NCI-H526 treated with DMSO at 0.1 percent for 48 hours (cell line): ENCODE measurements around the gene UBC.
"Not testable (repeated sequence)": the region's sequence is repeated elsewhere in the genome, so short reads cannot be mapped to it uniquely, and the experiment has no call there.

ENCODE experiments used
- DNase-seq: peaks from one replicate; lab custom pipeline; 2025; lab: John Stamatoyannopoulos, UW

The UBC gene

DNA sequence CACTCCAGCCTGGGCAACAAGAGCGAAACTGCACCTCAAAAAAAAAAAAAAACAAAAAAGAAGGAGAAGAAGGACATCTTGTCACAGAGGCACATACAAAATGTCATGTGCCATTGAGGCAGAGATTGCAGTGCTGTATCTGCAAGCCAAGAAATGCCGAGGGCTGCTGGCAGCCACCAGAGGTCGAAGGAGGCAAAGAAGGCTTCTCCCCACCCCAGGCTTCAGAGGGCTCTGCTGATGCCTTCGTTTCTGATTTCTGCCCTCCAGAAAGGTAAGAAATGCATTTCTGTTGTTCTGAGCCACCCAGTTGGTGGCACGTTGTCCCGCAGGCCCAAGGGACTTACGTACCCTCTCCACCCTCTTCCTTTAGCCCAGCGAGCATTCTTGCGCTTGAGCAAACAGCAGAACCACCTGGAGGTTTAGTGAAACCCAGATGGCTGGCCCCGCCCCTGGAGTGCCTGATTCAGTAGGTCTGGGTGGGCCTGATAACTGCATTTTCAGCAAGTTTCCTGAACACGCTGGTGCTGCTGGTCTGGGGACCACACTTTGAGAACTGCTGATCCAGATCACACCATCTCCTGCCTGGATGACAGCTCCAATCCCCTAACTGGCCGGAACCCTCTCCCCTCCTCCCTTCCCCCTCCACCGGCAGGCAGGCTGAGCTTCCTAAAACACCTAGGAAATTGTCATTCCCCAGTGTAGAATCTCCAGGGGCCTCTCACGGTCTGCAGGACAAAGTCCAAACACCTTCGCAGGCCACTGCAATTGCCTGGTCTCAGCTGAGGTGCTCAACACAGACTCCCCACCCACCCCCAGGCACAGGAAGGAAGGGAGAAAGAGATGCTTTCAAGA lies 29.6 kb downstream of the UBC start:
- peak; percentile 62 for DNase-seq

DNA sequence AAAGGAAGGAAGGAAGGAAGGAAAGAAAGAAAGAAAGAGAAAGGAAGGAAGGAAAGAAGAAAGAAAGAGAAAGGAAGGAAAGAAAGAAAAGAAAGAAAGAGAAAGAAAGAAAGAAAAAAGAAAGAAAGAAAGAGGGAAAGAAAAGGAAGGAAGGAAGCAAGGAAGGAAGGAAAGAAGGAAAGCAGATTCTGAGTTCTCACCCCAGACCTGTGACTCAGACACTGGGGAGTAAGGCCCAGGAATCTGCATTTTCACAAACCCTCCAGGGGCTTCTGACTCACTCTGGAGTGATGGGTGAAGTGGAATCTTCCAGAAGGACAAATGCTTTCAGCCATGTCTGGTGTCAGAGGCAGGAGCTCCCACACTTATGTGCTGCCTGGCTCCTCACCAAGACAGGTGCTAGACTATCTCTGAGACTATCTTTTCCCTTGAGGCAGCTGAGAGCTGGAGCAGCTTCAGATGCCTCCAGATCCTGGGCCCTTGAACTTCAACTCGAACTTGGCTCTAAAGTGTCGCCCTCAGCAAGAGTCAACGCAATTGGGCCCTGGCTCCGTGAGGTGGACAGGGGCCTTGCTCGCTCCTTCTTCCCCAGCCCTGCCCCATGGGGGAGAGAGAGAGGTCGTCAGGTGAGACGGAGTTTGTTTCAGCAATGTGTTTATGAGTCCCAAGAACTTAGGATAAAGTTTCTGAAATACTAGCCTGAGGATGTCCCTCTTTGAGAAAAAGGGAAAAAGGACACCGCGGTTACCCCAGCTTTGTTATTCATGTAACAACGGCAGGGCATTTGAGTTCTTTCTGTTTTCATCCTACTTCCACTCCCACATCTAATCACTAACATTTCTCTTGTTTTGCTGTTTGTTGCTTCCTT lies 31.0 kb downstream of the UBC start:
- no peak for DNase-seq

- no peak for DNase-seq
Observed at GRCh38 chr12:124881123-124881522, 33.3 kb downstream of the UBC start.

- DNase-seq: not testable (repeated sequence)
Observed at GRCh38 chr12:124880335-124880734, 34.1 kb downstream of the UBC start.

DNA sequence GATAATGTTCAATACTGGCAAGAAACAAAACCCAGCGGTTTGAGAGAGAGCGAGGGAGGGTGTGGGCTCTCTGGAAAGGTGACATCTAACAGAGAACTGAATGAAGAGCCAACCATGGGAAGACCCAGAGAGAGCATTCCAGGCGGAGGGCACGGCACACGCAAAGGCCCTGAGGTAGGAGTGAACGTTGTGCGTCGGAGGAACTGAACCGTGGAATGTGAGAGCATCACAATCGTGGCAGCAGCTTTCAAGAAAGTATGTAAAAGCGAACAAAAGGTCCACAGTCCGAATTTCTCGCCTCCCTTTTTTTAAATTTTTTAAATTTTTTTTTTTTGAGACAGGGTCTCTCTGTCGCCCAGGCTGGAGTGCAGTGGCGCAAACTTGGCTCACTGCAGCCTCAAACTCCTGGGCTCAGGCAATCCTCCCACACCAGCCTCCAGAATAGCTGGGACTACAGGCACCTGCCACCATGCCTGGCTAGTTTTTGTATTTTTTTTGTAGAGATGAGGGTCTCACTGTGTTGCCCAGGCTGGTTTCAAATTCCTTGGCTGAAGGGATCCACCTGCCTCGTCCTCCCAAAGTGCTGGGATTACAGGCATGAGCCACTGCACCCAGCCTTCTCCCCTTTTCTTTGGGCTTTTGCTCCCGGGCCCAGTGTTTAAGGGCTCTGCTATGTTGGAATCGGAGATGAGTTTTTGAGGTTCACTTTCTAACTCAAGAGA lies 35.5 kb downstream of the UBC start:
- DNase-seq: no peak

DNA sequence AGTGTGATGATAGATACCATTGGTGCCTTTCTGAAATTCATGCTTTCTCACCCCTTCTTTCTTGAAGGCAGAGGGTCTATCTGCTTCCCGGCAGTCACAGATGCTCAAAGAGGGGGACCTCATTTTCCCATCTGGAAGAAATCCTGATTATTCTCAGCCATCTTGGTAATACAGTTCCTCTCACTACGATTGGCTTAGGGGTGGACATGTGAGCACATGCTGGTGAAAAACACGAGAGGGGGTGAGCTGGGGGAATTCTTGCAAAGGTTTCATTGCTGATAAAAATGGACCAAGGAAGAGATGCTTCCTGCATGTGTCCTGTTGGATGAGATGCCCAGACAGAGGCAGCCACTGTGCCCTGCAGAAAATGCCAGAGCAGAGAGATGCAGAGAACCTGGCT lies 37.0 kb downstream of the UBC start:
- DNase-seq: no peak

DNA sequence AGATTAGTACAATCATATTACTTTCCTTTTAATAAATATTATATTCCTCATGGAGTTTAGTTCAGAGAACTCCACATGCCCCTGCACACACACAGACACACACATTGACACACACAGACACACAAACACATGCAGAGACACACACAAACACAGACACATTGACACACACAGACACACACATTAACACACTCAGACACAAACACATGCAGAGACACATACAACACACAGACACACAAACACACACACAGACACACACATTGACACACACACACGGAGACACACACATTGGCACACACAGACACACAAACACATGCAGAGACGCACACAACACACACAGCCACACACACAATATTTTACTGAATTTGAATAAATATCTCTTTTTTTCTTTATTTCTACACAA lies 38.3 kb downstream of the UBC start:
- DNase-seq: no peak

- DNase-seq: no peak
Observed at GRCh38 chr12:124875803-124876132, 38.7 kb downstream of the UBC start.

DNA sequence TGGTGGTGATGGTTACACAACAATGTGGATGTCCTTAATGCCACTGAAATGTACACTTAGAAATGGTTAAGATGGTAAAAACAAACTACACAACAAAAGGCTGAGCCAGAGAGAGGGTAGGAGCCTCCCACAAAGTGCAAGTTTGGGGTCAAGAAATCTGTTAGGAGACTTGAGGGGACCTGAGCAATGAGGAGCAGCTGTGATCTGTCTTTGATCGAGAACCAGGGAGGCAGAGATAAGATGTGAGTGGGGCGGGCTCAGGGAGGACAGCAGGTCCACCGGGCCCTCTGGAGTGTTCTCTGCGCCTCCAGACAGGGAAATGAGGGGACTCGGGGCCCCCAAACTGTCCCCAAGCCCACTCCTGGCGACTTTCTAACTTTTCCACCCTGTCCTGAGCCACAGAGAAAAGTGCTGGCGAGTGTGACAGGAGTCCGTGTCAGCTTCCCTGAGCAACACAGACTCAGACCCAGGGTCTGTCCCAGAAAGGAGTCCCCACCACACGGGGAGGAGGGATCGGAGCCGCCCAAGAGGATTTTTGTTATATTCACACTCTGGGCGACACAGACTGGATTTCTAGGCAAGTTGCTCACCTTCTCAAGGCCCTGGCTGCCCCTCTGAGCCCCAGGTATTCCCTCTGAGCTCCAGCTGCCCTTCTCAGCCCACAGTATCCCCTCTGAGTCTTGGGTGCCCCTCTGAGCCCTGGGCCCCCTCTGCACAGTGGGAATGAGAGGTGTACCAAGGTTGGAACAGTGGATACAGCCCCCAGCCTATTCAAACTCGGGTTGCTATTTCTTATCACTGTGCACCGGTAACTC lies 39.3 kb downstream of the UBC start:
- DNase-seq: no peak

GRCh38 chr12:124874188-124874587 lies 40.3 kb downstream of the UBC start:
- no peak for DNase-seq

DNA sequence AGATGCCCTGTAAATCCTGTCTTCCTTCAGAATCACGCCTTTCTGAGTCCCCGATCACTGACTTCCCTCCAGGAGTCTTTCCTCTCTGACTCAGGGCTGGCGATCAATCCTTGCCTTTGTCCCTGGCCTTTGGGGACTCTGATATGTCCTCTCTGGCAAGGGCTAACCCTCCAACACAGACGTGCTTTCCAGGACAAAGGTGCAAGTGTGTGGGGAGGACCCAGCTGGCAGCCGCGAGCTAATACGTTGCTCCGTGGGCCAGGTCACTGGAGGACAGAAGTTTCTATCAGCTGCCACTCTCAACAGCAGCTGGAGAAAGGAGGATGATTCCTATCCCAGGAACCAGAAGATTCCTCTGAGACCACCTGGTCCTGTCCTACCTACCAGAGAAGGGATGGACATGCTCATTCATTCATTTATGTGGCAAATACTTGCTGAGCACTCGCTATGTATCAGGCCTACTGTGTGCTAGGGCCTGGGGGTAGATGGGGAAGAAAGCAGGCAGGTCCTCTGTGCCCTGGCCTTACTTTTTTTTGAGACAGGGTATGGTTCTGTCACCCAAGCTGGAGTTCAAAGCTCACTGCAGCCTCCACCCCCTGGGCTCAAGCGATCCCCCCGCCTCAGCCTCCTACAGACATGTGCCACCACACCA lies 42.3 kb downstream of the UBC start:
- no peak for DNase-seq

GRCh38 chr12:124871297-124871696 lies 43.2 kb downstream of the UBC start:
- no peak for DNase-seq

DNA sequence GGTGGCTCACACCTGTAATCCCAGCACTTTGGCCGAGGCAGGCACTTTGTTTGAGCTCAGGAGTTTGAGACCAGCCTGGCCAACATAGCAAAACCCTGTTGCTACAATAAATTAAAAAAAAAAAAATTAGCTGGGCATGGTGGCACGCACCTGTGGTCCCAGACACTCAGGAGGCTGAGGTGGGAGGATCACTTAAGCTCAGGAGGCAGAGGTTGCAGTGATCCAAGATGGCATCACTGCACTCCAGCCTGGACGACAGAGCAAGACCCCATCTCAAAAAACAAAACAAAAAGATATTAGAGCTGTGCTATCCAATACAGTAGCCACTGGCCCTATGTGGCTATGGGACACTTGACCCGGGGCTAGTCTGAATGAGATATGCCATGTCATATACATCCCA lies 43.9 kb downstream of the UBC start:
- DNase-seq: no peak

DNA sequence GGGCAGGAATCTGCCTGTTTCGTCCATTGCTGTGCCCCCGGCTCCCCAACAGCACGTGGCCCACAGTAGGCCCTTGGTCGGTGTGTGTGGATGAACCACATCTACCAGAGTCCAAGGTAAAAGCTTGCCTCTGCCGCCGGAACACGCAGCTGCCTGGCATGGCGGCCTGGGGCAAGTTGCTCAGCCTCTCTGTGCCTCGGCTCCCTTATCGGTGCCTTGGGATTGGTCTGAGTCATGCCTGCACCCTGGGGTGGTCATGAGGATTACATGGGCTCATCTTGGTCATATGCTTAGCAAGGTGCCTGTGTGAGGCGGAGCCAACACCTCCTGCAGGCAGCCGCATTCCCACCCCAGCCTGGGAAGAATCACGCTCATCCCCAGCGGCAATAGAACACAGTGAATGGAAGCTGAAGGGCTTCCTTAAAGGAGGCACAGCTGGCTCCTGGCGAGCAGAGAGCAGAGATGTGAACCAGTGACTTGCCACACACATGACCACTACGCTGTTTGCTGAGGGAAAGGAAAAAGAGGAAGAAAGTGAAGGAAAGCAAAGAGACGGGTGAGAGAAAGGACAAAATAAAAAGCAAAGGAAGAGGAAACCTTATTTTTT lies 45.3 kb downstream of the UBC start:
- DNase-seq: no peak

DNA sequence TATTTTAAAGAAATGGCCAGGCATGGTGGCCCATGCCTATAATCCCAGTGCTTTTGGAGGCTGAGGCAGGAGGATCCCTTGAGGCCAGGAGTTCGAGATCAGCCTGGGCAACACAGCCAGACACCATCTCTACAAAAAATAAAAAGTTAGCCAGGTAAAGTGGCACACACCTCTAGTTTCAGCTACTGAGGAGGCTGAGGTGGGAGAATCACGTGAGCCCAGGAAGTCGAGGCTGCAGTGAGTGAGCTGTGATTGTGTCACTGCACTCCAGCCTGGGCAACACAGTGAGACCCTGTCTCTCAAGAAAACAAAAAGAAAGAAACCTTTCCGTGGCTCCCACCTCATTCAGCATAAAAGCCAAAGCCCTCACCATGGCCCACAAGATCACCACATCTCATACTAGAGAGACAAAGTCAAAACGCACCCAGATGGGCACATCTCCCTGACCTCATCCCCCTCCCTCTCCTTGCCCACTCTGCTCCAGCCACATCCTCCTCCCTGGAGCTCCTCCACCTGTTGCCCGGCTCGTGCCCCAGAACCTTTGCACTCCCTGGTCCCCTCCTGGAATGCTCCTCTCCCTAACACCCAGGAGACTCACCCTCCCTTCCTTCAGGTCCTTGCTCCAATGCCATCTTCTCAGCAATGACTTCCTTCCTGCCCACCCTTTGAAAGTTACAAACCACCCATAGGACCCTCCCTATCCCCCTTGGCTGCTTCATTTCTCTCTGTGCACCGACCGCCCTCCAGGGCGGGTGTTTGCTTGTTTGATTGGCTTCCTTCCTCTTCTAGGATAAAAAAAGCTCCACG lies 46.0 kb downstream of the UBC start:
- no peak for DNase-seq

GRCh38 chr12:124867401-124867930 lies 47.0 kb downstream of the UBC start:
- DNase-seq: no peak

DNA sequence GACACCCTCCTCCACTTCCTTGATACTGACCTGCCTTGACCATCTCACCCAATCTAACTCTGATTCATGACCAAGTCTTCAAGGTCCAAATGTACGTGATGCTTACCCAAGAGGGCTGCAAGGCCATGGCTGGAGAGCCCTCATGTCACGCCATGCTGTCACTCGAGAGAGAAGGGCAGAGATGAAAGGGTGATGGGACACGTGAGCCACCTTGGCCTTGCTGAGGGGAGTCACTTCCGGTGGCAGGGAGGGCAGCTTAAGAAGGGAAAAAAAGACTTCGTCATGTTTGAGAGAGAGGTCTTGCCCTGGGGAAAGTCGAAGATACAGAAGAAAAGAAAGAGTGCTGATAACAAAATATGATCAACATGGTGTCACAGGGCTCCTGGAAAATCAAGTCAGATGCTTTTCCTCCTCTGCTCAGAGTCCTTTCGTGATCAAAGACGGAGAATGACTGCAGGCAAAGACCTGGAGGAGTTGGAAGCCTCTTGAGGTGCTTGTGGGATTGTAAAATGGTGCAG lies 47.5 kb downstream of the UBC start:
- no peak for DNase-seq

DNA sequence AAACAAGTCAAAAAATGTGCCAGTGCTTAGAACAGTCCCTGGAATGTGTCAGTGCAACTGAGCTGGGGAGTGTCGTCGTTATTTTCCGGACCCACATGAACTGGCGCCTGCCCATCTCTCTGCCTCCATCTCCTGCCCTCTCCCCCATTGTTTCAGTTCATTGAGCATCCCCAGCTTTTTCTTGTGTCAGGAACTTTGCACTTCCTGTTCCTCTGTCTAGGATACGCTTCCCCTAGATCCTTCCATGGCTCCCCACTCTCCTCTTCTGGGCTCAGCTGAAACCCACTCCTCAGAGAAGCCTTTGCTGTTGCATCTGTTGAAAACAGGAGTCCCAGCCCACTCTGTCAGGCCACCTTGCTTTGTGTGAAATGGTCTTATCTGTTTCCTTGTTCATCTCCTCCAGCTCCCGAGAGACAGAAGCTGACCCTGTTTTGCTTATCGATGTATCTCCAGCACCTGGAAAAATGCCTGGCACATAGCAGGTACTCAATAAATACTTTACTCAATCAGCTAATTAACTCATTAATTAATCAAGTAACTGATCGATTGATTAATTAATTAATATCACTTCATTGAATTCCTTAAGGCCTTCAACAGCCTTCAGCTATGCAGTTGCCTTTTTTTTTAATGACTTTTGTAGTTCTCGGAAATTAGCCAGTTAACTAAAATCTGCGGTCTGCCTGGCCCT lies 48.1 kb downstream of the UBC start:
- DNase-seq: no peak

- no peak for DNase-seq
Observed at GRCh38 chr12:124865728-124866127, 48.7 kb downstream of the UBC start.
